Measurements from ENCODE around the gene HMX2. TPM values are rescaled to one million over a fixed set of nuclear protein-coding genes. Genes with fewer than 3 reads are reported as not detected.

Gene HMX2
- polyA plus RNA-seq, 1 donor (not counting 4 experiments of a cell fraction or from before 2014, with no cell fraction given), result not detected

DNA sequence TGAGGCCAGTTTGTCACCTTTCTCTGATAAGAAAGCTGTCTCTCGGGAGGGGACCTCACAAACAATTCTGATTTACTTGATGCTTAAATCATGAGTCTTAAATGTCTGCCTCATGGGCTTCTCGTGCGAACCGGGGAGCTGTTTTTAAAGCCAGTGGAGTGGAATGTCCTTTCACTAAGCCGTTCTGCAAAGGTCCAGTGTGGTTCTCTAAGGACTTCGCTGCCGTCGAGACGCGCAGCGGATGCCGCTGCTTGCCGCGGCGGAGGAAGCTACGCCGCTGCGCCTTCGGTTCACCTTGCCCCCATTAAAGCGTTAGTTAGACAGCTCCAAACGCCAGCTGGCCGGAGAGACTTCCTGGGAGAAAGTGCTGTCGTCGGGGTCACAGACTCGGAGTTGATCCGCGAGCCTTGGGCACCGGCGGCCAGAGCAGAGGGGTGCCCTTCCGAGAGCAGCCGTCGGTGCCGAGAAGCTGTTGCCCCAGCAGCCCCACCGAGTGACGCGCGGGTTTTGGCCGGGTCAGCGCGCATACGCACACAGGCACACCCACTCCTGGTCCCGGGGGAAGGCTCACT is 13.5 kb upstream of the HMX2 start:
- Histone ChIP-seq H3K4me2 (ENCODE audit: control insufficient read depth, extremely low read depth, insufficient read depth, low read depth, low read length) (no peak overlapping the region), H3K36me3 (ENCODE audit: control insufficient read depth in 2 of 2, extremely low read depth in 1 of 2, insufficient read depth in 2 of 2, low read length in 2 of 2) (no peaks in the 10 kb centered on the region), H3K9me3 (ENCODE audit: control insufficient read depth, low read depth, low read length) (no peaks in the 10 kb centered on the region), H4K20me1 (ENCODE audit: control insufficient read depth, extremely low read depth, insufficient read depth, low read length) (no peaks in the 10 kb centered on the region), H2AFZ (ENCODE audit: control insufficient read depth, low read length) (no peak overlapping the region), H3K9me1 (ENCODE audit: control insufficient read depth, extremely low read depth, insufficient read depth, low read length) (no peaks in the 10 kb centered on the region), H3K4me3 (ENCODE audit: control insufficient read depth in 2 of 3, extremely low read depth in 1 of 3, insufficient read depth in 2 of 3, low read depth in 1 of 3, low read length in 3 of 3) (no peak overlapping the region), H3K9ac (ENCODE audit: control insufficient read depth, extremely low read depth, insufficient read depth, low read length) (no peak overlapping the region), H3K4me1 (ENCODE audit: control insufficient read depth, extremely low read depth, insufficient read depth, low read length) (peaks cover 5% of the 10 kb centered on the region), H3K27me3 (ENCODE audit: control insufficient read depth, extremely low read depth, insufficient read depth, low read length) (peaks cover 81% of the 10 kb centered on the region), H3K27ac (ENCODE audit: control insufficient read depth, insufficient read depth, low read length) (no peak overlapping the region), H3K79me2 (ENCODE audit: control insufficient read depth, insufficient read depth, low read length) (no peaks in the 10 kb centered on the region)
- no peak for TF ChIP-seq CTCF (optimal IDR thresholded peaks at IDR 0.05 in 1 of 3, IDR thresholded peaks at IDR 0.05 in 1 of 3, conservative IDR thresholded peaks at IDR 0.05 in 1 of 3; ENCODE audit: extremely low read depth in 1 of 3, insufficient read depth in 2 of 3, low read length in 3 of 3)
- peak; percentile 98 for TF ChIP-seq EZH2 (IDR thresholded peaks at IDR 0.05; ENCODE audit: low read length)
- dilution Hi-C loops (cut with MboI; ENCODE audit: extremely low pct_ligation_motif_present, low sequenced_read_pairs), result no loop called here
- no peak for DNase-seq (ENCODE audit: low read depth, low spot score)
- FAIRE-seq, result no peak

- peaks cover 9% of the 10 kb centered on the region for H3K4me1 ChIP-seq (ENCODE audit: control insufficient read depth, extremely low read depth, insufficient read depth, low read length)
- no peak overlapping the region for H3K9ac ChIP-seq (ENCODE audit: control insufficient read depth, extremely low read depth, insufficient read depth, low read length)
- no peak for TF ChIP-seq CTCF (optimal IDR thresholded peaks at IDR 0.05 in 1 of 3, IDR thresholded peaks at IDR 0.05 in 1 of 3, conservative IDR thresholded peaks at IDR 0.05 in 1 of 3; ENCODE audit: extremely low read depth in 1 of 3, insufficient read depth in 2 of 3, low read length in 3 of 3)
- TF ChIP-seq EZH2 (IDR thresholded peaks at IDR 0.05; ENCODE audit: low read length), result no peak
- H3K36me3 ChIP-seq (ENCODE audit: control insufficient read depth in 2 of 2, extremely low read depth in 1 of 2, insufficient read depth in 2 of 2, low read length in 2 of 2), result no peaks in the 10 kb centered on the region
- no peak overlapping the region for H2AFZ ChIP-seq (ENCODE audit: control insufficient read depth, low read length)
- H3K27ac ChIP-seq (ENCODE audit: control insufficient read depth, insufficient read depth, low read length), result no peak overlapping the region
- peaks cover 86% of the 10 kb centered on the region for H3K27me3 ChIP-seq (ENCODE audit: control insufficient read depth, extremely low read depth, insufficient read depth, low read length)
- H3K9me3 ChIP-seq (ENCODE audit: control insufficient read depth, low read depth, low read length), result no peaks in the 10 kb centered on the region
- peak overlapping the region; percentile 41 for H3K4me2 ChIP-seq (ENCODE audit: control insufficient read depth, extremely low read depth, insufficient read depth, low read depth, low read length)
- FAIRE-seq (no peak), DNase-seq (ENCODE audit: low read depth, low spot score) (no peak)
- H4K20me1 ChIP-seq (ENCODE audit: control insufficient read depth, extremely low read depth, insufficient read depth, low read length), result no peaks in the 10 kb centered on the region
- H3K4me3 ChIP-seq (ENCODE audit: control insufficient read depth in 2 of 3, extremely low read depth in 1 of 3, insufficient read depth in 2 of 3, low read depth in 1 of 3, low read length in 3 of 3), result peak overlapping the region in 1 of 3 experiments; percentile 62
- H3K9me1 ChIP-seq (ENCODE audit: control insufficient read depth, extremely low read depth, insufficient read depth, low read length), result no peaks in the 10 kb centered on the region
- no peaks in the 10 kb centered on the region for H3K79me2 ChIP-seq (ENCODE audit: control insufficient read depth, insufficient read depth, low read length)
- dilution Hi-C loops (cut with MboI; ENCODE audit: extremely low pct_ligation_motif_present, low sequenced_read_pairs), result no loop called here
Observed at GRCh38 chr10:123134915-123135414, 13.0 kb upstream of the HMX2 start.
